SU-DHL-6 (cell line): ENCODE results near the gene MT1A.

ENCODE experiments used
- EZH2phosphoT487 ChIP-seq: fragments of 200-600 bp; sonication (generic), shearing (Covaris generic); conservative IDR thresholded peaks from 2 replicates; pipeline ENCODE4 v1.6.1; 2018; ENCODE audit warnings: mild to moderate bottlenecking, antibody characterized with exemption, low read length, moderate library complexity, mixed read lengths
- TF ChIP-seq, protein P1 (sequence below): fragments of 200-600 bp; sonication (generic); IDR thresholded peaks from one replicate; pipeline ENCODE4 v1.5.1; 2017; ENCODE audit warnings: antibody characterized with exemption, mild to moderate bottlenecking, low read length, moderate library complexity; ENCODE audit not compliant: insufficient read depth, poor library complexity, severe bottlenecking

DNA sequence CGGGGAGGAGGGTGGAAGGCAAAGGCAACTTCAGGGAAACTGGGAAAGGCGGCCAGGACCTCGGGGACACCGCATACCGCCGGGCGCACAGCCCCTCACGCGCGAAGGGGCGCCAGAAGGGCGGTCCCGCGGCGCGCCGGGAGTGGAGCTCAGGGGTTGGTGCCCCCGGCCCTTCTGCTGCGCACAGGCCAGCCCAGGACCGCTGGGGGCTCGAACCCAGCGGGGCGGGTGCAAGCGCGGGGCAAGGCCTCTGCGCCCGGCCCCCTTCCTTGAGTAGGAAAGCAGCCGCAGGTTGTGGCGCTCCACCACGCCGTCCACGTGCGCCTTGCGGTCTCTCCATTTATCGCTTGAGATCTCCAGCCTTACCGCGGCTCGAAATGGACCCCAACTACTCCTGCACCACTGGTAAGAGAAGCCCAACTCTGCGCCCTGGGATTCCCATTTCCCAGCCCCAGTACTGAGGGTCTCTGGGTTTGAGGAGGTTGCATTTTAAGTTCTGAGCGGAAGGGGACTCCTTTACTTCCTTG is 3.0 kb upstream of the MT1A start:
- TF ChIP-seq, protein P1, sequence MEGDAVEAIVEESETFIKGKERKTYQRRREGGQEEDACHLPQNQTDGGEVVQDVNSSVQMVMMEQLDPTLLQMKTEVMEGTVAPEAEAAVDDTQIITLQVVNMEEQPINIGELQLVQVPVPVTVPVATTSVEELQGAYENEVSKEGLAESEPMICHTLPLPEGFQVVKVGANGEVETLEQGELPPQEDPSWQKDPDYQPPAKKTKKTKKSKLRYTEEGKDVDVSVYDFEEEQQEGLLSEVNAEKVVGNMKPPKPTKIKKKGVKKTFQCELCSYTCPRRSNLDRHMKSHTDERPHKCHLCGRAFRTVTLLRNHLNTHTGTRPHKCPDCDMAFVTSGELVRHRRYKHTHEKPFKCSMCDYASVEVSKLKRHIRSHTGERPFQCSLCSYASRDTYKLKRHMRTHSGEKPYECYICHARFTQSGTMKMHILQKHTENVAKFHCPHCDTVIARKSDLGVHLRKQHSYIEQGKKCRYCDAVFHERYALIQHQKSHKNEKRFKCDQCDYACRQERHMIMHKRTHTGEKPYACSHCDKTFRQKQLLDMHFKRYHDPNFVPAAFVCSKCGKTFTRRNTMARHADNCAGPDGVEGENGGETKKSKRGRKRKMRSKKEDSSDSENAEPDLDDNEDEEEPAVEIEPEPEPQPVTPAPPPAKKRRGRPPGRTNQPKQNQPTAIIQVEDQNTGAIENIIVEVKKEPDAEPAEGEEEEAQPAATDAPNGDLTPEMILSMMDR = no peak
- no peak for TF ChIP-seq EZH2phosphoT487
